GM21515 (cell line): Measurements from ENCODE around the gene ACTN1.
"Not testable (repeated sequence)": the region's sequence is repeated elsewhere in the genome, so short reads cannot be mapped to it uniquely, and the experiment has no call there.

Experiments used
- ATAC-seq: cut with Tn5 transposase; IDR thresholded peaks from one replicate; pipeline ENCODE4 v1.9.1; 2021; ENCODE audit not compliant: unreplicated experiment

ACTN1 gene

GRCh38 chr14:68979021-68979721 is at the start of gene ACTN1:
Gene ACTN1, minus strand, starts transcription at chr14:68979302. Its CDS starts 246 bp downstream, at chr14:68979056.
- ATAC-seq: no peak

DNA sequence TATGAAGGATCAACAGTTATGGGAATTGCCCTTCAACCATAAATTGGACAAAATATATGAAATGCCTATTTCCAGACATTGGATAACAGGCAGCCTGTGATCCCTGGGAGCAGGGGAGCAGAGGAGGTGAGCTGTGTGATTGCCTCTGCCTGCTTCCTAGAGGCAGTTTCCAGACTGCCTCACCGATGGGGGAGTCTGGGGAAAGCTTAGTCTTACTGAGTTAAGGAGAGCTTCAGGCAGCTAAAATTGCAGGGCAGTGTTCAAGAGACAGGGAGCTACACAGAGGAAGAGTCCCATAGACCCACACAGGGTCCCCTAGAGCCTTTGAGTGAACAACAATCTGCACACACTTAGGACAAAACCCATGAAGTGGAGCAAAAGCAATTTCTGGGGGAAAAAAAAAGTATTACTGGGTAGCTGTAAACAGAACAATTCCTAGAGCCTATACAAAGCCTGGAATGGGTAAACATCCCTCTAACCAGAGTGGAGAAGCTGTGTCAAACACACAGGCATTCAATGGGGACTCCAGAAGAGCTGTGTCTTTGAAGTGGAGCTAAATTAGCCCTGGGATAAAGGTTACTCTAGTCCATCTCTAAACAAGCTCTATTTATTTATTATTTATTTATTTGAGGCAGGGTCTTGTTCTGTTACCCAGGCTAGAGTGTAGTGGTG is 48.3 kb upstream of the ACTN1 start:
- ATAC-seq: no peak

DNA sequence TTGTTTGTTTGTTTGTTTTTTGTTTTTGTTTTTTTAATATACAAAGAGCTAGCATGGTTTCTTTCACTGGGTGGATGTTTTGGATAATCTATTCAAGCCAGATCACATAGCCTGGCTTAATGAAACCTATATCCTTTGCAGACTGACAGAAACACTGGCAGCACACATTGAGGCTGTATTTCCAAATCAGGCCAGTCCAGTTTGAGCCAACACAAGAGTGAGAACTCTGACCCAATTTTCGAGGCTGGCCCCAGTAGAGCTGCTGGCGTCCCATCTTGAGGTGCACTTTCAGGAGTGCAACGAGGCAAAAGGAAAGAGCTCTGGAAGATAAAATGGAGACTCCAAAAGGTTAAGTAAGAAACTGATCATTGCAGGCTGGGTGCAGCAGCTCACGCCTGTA is 43.9 kb upstream of the ACTN1 start:
- no peak for ATAC-seq

- not testable (repeated sequence) for ATAC-seq
These were observed 43.0 kb upstream of the ACTN1 start for GRCh38 chr14:69022093-69022492.

GRCh38 chr14:69017706-69018105 is 38.6 kb upstream of the ACTN1 start:
- no peak for ATAC-seq

DNA sequence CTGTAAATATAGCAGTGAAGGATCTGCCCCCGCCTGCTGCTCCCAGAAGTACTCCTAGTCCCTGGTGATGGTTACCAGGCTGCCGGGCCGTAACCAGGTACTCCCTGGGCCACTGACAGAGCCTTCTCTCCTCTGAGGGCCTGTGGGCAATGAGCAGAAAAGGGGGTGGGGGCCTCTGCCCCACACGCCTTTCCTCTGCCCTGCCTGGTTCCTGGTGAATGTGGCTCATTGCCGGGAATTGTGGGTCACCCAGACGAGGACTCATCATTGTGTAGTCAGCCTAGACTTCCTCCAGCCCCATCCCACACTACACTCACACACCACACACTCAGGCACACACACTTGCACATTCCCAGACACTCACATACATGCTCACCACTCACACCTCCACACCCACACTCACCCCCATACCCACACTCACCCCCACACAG is 35.7 kb upstream of the ACTN1 start:
- ATAC-seq: no peak

DNA sequence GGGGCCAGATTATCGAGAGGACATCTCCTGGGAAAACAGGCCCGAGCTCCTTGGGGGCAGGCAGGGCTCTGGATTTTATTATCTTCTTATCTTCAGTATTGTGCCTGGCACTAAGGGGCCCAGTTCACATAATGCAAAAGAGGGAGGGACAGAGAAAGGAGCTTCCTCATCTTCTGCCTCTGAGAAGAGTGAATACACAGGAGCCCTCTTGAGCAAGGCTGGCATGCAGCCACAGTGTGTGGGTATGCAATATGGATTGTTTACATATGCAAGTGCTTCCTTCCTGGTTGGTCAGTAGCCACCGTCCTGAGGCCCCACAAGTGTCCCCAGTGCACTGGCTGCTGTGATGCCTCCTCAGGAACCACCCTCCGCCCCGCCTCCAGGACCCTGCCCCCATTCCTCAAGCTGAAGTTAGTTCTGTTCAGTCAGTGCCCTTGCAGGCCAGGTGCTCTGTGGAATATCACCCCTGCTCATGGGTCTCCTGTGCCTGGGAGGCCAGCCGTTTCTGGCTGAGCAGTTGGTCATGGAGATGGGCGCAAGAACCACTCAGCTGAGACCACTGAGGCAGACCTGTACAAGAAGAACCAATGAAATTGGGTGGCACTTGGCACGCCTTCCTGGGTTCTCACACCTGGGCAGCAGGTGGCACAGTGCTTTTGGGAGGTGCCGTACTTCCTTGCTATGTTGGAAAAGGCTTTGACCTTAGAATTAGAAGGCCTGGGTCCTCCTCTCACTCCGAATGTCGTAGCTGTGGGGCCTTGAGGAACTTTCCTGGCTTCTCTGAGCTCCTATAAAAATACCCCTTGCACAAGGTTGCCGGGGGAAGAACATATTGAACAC is 35.1 kb upstream of the ACTN1 start:
- no peak for ATAC-seq

DNA sequence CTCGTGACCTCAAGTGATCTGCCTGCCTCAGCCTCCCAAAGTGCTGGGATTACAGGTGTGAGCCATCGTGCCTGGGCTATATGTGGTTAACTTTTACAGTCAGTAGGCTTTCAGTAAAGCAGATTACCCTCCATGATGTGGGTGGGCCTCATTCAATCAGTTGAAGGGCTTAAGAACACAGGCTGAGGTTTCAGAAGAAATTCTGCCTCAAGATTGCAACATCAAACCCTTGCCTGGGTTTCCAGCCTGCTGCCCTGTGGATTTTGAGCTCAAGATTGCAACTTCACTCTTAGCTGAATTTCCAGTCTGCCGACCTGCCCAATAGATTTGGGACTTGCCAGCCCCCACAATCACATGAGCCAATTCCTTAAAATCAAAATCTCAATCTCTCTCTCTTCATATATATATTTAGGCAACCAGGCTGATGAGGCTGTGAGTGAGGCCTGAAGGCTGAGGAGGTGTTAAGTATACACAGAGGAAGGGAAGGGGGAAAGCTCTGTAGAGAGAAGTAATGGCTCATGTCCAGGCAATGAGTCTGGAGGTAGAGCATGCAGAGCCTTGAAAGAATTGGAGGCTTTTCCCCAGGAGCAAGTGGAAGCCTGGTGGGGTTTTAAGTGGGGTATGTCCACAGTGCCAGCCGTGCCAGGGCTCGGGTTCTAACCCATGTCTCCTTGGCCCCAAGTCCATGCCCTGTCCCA is 33.3 kb upstream of the ACTN1 start:
- ATAC-seq: no peak

DNA sequence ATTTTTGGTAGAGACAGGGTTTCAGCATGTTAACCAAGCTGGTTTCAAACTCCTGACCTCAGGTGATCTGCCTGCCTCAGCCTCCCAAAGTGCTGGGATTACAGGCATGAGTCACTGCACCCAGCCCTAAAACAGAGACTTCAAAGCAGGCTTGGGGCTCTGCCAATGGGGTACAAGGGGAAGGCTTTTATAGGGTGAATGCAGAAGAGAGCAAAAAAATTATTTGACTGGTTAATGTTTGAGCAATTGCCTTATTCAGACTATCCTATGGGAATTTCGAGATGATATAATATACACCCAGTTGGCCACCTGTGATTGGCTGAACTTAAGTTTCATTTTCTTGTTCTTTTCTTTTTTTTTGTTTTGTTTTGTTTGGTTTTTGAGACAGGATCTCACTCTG is 31.5 kb upstream of the ACTN1 start:
- ATAC-seq: no peak

- no peak for ATAC-seq
These were observed 29.4 kb upstream of the ACTN1 start for GRCh38 chr14:69008421-69008884.

DNA sequence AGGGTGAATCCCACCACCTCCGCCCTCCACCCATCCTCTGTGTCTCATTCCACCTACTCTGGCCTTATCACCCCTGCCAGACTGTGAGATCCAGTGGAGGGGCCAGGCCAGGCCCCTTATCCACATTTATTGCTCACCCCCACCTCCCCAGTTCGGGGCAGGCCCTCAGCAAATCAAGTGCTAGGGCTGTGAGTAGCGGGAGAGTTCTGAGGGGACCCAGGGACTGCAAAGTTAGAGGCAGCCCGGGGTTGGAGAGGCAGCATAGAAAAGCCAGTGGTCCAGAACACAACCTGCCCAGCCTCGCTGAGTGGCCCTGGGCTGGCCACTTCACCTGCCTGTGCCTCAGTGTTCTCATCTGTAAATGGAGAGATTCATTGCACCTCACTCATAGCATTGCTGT is 27.2 kb upstream of the ACTN1 start:
- no peak for ATAC-seq

DNA sequence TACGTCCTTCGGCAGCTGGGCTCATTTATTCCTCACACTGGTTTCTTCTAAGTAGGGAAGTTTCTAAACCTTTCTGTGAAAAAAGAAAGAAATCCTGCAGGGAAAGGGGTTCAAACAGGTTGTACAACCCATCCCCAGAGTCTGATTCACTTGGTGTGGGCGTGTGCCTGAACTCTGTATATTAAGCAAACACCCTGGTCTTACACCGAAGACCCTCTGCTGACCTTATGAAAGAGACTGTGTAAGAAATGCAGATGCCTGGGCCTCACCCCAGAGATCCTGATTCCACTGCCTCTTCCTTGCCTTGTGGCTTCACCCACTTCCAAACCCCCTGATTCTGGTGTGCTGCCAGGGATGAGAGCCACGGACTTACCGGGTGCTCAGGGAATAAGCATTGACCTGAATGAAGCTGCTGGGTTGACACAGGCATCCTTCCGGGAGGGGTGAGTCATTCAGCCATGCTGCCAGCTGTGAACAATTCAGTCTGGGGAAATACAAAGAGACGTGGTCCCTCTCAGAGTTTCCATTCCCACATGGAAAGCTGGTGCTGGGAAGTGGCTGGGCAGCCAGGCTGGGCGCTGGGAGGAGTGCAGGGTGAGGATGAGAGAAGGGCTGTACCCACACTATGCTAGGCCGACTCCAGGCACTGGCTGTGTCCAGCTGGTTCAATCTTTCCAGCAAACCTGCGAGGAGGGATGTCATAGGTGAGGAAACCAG is 26.5 kb upstream of the ACTN1 start:
- no peak for ATAC-seq

DNA sequence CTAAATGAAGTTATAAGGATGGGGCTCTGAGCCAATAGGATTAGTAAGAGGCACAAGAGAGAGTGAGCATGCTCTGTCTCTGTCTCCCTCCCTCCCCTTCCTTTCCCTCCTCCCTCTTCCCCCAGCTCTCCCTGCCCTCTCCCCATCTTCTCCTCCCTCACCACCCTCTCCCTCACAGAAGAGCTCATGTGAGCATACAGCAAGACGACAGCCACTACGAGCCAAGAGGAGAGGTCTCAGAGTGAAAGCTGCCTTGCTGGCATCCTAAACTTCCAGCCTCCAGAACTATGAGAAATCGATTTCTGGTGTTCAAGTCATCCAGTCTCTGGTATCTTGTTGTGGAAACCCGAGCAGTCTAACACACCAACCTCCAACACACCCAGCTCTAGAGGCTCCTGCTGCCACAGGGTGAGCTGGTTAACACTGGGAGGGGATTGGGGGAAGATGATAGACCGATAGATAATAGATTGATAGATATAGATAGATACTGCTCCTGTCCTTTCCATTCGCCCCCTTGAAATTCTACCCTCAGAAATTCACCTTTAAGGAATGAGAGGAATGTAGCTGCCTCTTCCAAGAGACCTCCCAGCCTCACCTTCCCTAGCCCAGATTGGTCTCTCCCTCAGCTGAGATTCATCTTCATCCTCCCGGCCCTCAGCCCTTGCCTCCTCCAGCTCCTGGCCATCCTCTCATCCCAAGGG is 25.8 kb upstream of the ACTN1 start:
- no peak for ATAC-seq

- no peak for ATAC-seq
These were observed 24.5 kb upstream of the ACTN1 start for GRCh38 chr14:69003626-69004025.

DNA sequence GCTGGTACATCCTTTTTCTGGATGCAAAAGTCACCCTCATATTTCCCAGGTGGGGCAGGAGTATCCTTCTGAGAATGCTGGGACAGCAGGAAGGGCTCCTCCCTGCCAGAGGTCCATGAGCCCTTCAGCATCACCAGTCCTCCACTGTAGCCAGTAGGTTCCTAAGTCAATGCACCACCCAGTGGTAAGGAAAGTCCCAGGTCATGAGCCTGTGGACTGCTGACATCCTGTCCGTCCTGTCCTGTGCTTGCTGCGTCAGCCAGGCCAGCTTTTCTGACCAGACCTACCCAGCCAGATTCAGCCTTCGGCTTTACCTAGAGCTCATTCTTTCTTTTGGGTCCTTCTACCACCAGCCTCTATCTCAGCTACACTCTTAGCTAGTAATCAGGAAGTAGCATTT is 23.0 kb upstream of the ACTN1 start:
- ATAC-seq: no peak

GRCh38 chr14:69001375-69001774 is 22.3 kb upstream of the ACTN1 start:
- no peak for ATAC-seq

GRCh38 chr14:68998062-68998461 is 19.0 kb upstream of the ACTN1 start:
- ATAC-seq: no peak

DNA sequence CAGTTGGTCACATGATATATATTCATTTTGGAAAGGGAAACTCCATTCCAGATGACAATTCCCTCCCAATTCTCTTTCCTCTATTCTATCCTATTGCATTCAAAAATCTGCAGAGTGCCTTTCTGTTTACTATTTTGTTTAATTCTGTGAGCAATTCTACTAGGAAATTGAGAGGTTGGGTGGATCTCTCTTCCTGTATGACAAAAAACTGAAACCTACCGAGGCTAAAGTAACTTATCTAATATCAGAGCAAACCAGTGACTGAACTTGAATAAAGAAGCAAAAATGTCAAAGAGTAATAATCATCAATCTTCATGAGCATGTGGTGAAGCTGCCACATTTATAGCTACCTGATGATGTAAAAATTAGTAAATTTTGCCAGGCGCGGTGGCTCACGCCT is 16.6 kb upstream of the ACTN1 start:
- no peak for ATAC-seq

GRCh38 chr14:68994056-68994455 is 15.0 kb upstream of the ACTN1 start:
- ATAC-seq: no peak

DNA sequence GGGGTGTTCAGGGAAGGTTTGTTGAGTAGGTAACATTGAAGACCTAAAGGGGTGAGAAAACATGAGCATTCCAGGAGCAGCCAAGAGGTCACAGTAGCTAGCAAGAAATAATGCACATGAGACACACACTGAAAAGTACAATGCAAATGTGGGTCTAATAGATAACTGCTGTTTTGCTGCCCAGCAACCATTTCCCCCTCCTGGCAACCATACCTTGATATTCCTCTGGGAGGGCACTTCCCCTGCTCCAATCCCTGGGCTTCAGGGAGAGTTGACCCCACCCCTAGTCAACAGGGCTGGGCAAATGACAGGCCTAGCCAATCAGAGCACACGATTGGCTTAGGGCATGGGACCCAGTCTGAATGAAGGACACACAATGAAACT is 8.5 kb upstream of the ACTN1 start:
- no peak for ATAC-seq
